Breast epithelium (tissue), 3 donors: ENCODE data around the gene DAB2IP.

Experiments
- CTCF ChIP-seq, 3 donors: fragments of 450-650 bp; IDR thresholded peaks; one replicate each; pipeline ENCODE4 v1.5.1; 2016 to 2017; ENCODE audit warnings: antibody characterized with exemption in 3 of 3, mild to moderate bottlenecking in 3 of 3, moderate library complexity in 3 of 3
- POLR2A ChIP-seq: fragments of 450-650 bp; IDR thresholded peaks from one replicate; pipeline ENCODE4 v1.6.1; 2016; ENCODE audit warnings: antibody characterized with exemption, mild to moderate bottlenecking, moderate library complexity
- POLR2AphosphoS5 ChIP-seq, 3 donors: sonication (generic); formaldehyde crosslinking; IDR thresholded peaks; one replicate each; pipeline ENCODE4 v1.6.1; 2017; ENCODE audit warnings: antibody characterized with exemption in 3 of 3

GRCh38 chr9:121699571-121700164 is 48.2 kb downstream of the DAB2IP start:
- TF ChIP-seq CTCF (IDR thresholded peaks at IDR 0.05) = no peak
- TF ChIP-seq POLR2A = no peak
- TF ChIP-seq POLR2AphosphoS5 (IDR thresholded peaks at IDR 0.05) = no peak
